ENCODE measurements around the gene PSME1.

- TF ChIP-seq NFIC (IDR thresholded peaks at IDR 0.05) (no peak), TEAD4 (IDR thresholded peaks at IDR 0.05) (no peak), REST (IDR thresholded peaks at IDR 0.05; ENCODE audit: low read depth) (no peak), EGR1 (IDR thresholded peaks at IDR 0.05) (no peak), RAD21 (IDR thresholded peaks at IDR 0.05; ENCODE audit: low read depth) (no peak), CEBPB (IDR thresholded peaks at IDR 0.05) (no peak), EP300 (IDR thresholded peaks at IDR 0.05; ENCODE audit: borderline replicate concordance) (no peak), TAF1 (IDR thresholded peaks at IDR 0.05; ENCODE audit: low read depth) (no peak), FOXM1 (IDR thresholded peaks at IDR 0.05; ENCODE audit: borderline replicate concordance, low read depth) (no peak), MAX (IDR thresholded peaks at IDR 0.05) (no peak)
These were observed 11.9 kb downstream of the PSME1 start for GRCh38 chr14:24147761-24148428.

Data from Ishikawa (cell line).